Measurements from ENCODE around the gene FAM210A.
"Not testable (repeated sequence)": the region's sequence is repeated elsewhere in the genome, so short reads cannot be mapped to it uniquely, and the experiment has no call there.

The FAM210A gene

GRCh38 chr18:13681701-13682100, 44.7 kb downstream of the FAM210A start:
- no CpG with 5 or more reads among the region's 6 CpGs for WGBS (ENCODE audit: extremely low coverage, insufficient coverage, insufficient read length)
- Histone ChIP-seq H2BK120ac (ENCODE audit: insufficient read depth, low read length, poor library complexity) (no peak overlapping the region), H3K27me3 (ENCODE audit: insufficient read depth, low read length) (no peaks in the 10 kb centered on the region), H4K12ac (ENCODE audit: low read depth, low read length) (no peak overlapping the region), H3K4ac (ENCODE audit: low read depth, low read length) (no peak overlapping the region), H2BK12ac (ENCODE audit: low read length) (no peak overlapping the region), H3K36me3 (ENCODE audit: control insufficient read depth in 1 of 2, insufficient read depth in 2 of 2, low read length in 2 of 2) (no peaks in the 10 kb centered on the region), H3K79me1 (ENCODE audit: low read length) (no peaks in the 10 kb centered on the region), H3K27ac (ENCODE audit: low read depth, low read length) (no peak overlapping the region), H2BK5ac (ENCODE audit: low read depth, low read length, poor library complexity) (no peak overlapping the region), H2AFZ (ENCODE audit: insufficient read depth, low read length, poor library complexity) (no peak overlapping the region), H3K9me3 (ENCODE audit: insufficient read depth, low read depth, low read length) (no peaks in the 10 kb centered on the region), H3K4me1 (ENCODE audit: control insufficient read depth in 1 of 2, insufficient read depth in 2 of 2, low read length in 2 of 2) (no peaks in the 10 kb centered on the region), H3K9ac (ENCODE audit: low read length) (no peak overlapping the region), H3K14ac (ENCODE audit: low read length) (no peak overlapping the region), H4K8ac (ENCODE audit: low read depth, low read length) (no peak overlapping the region), H4K91ac (ENCODE audit: low read depth, low read length) (no peak overlapping the region), H3K4me3 (ENCODE audit: low read depth, low read length) (no peak overlapping the region), H3K18ac (ENCODE audit: low read length) (no peak overlapping the region), H3K23ac (ENCODE audit: low read length) (no peak overlapping the region), H3K4me2 (ENCODE audit: low read length) (no peak overlapping the region), H2AK5ac (ENCODE audit: low read length) (no peak overlapping the region), H3K79me2 (ENCODE audit: control insufficient read depth, insufficient read depth, low read length, poor library complexity) (no peaks in the 10 kb centered on the region)
- DNase-seq, result no peak

GRCh38 chr18:13680612-13681011, 45.7 kb downstream of the FAM210A start:
- Histone ChIP-seq H3K4ac (ENCODE audit: low read depth, low read length) (no peak overlapping the region), H2BK12ac (ENCODE audit: low read length) (no peak overlapping the region), H3K4me1 (ENCODE audit: control insufficient read depth in 1 of 2, insufficient read depth in 2 of 2, low read length in 2 of 2) (no peaks in the 10 kb centered on the region), H3K36me3 (ENCODE audit: control insufficient read depth in 1 of 2, insufficient read depth in 2 of 2, low read length in 2 of 2) (no peaks in the 10 kb centered on the region), H3K4me3 (ENCODE audit: low read depth, low read length) (no peak overlapping the region), H4K12ac (ENCODE audit: low read depth, low read length) (no peak overlapping the region), H4K8ac (ENCODE audit: low read depth, low read length) (no peak overlapping the region), H3K4me2 (ENCODE audit: low read length) (no peak overlapping the region), H2BK5ac (ENCODE audit: low read depth, low read length, poor library complexity) (no peak overlapping the region), H3K9ac (ENCODE audit: low read length) (no peak overlapping the region), H3K9me3 (ENCODE audit: insufficient read depth, low read depth, low read length) (no peaks in the 10 kb centered on the region), H4K91ac (ENCODE audit: low read depth, low read length) (no peak overlapping the region), H3K79me1 (ENCODE audit: low read length) (no peaks in the 10 kb centered on the region), H3K27ac (ENCODE audit: low read depth, low read length) (no peak overlapping the region), H2AFZ (ENCODE audit: insufficient read depth, low read length, poor library complexity) (no peak overlapping the region), H3K79me2 (ENCODE audit: control insufficient read depth, insufficient read depth, low read length, poor library complexity) (no peaks in the 10 kb centered on the region), H3K27me3 (ENCODE audit: insufficient read depth, low read length) (no peaks in the 10 kb centered on the region), H3K23ac (ENCODE audit: low read length) (no peak overlapping the region), H2AK5ac (ENCODE audit: low read length) (no peak overlapping the region), H3K14ac (ENCODE audit: low read length) (no peak overlapping the region), H3K18ac (ENCODE audit: low read length) (no peak overlapping the region), H2BK120ac (ENCODE audit: insufficient read depth, low read length, poor library complexity) (no peak overlapping the region)
- WGBS (ENCODE audit: extremely low coverage, insufficient coverage, insufficient read length), result no CpG with 5 or more reads among the region's 5 CpGs
- peak; percentile 27 to 65 for DNase-seq

- H3K4me1 ChIP-seq (ENCODE audit: control insufficient read depth in 1 of 2, insufficient read depth in 2 of 2, low read length in 2 of 2); H3K23ac ChIP-seq (ENCODE audit: low read length); H3K9ac ChIP-seq (ENCODE audit: low read length); H3K14ac ChIP-seq (ENCODE audit: low read length); H3K9me3 ChIP-seq (ENCODE audit: insufficient read depth, low read depth, low read length); H2BK12ac ChIP-seq (ENCODE audit: low read length); H3K79me2 ChIP-seq (ENCODE audit: control insufficient read depth, insufficient read depth, low read length, poor library complexity); H3K4ac ChIP-seq (ENCODE audit: low read depth, low read length); H3K36me3 ChIP-seq (ENCODE audit: control insufficient read depth in 1 of 2, insufficient read depth in 2 of 2, low read length in 2 of 2); H4K8ac ChIP-seq (ENCODE audit: low read depth, low read length); H3K18ac ChIP-seq (ENCODE audit: low read length); H3K4me3 ChIP-seq (ENCODE audit: low read depth, low read length); H3K27ac ChIP-seq (ENCODE audit: low read depth, low read length); H2AK5ac ChIP-seq (ENCODE audit: low read length); H2BK5ac ChIP-seq (ENCODE audit: low read depth, low read length, poor library complexity); H2BK120ac ChIP-seq (ENCODE audit: insufficient read depth, low read length, poor library complexity); H4K91ac ChIP-seq (ENCODE audit: low read depth, low read length); H3K27me3 ChIP-seq (ENCODE audit: insufficient read depth, low read length); H3K79me1 ChIP-seq (ENCODE audit: low read length); H4K12ac ChIP-seq (ENCODE audit: low read depth, low read length); H2AFZ ChIP-seq (ENCODE audit: insufficient read depth, low read length, poor library complexity); H3K4me2 ChIP-seq (ENCODE audit: low read length); DNase-seq: not testable (repeated sequence)
- WGBS (ENCODE audit: extremely low coverage, insufficient coverage, insufficient read length), result no CpG with 5 or more reads among the region's 13 CpGs
Observed at GRCh38 chr18:13677350-13677749, 49.0 kb downstream of the FAM210A start.

- Histone ChIP-seq H4K12ac (ENCODE audit: low read depth, low read length) (no peak overlapping the region), H3K4me3 (ENCODE audit: low read depth, low read length) (no peak overlapping the region), H3K4me1 (ENCODE audit: control insufficient read depth in 1 of 2, insufficient read depth in 2 of 2, low read length in 2 of 2) (no peaks in the 10 kb centered on the region), H3K27ac (ENCODE audit: low read depth, low read length) (no peak overlapping the region), H3K9ac (ENCODE audit: low read length) (no peak overlapping the region), H4K91ac (ENCODE audit: low read depth, low read length) (no peak overlapping the region), H4K8ac (ENCODE audit: low read depth, low read length) (no peak overlapping the region), H2BK120ac (ENCODE audit: insufficient read depth, low read length, poor library complexity) (no peak overlapping the region), H2BK12ac (ENCODE audit: low read length) (no peak overlapping the region), H3K23ac (ENCODE audit: low read length) (no peak overlapping the region), H2AK5ac (ENCODE audit: low read length) (no peak overlapping the region), H2AFZ (ENCODE audit: insufficient read depth, low read length, poor library complexity) (no peak overlapping the region), H3K9me3 (ENCODE audit: insufficient read depth, low read depth, low read length) (no peaks in the 10 kb centered on the region), H3K79me1 (ENCODE audit: low read length) (no peaks in the 10 kb centered on the region), H3K27me3 (ENCODE audit: insufficient read depth, low read length) (no peaks in the 10 kb centered on the region), H3K36me3 (ENCODE audit: control insufficient read depth in 1 of 2, insufficient read depth in 2 of 2, low read length in 2 of 2) (peaks cover 0 to 2% of the 10 kb centered on the region in 2 experiments), H2BK5ac (ENCODE audit: low read depth, low read length, poor library complexity) (no peak overlapping the region), H3K79me2 (ENCODE audit: control insufficient read depth, insufficient read depth, low read length, poor library complexity) (no peaks in the 10 kb centered on the region), H3K4ac (ENCODE audit: low read depth, low read length) (no peak overlapping the region), H3K4me2 (ENCODE audit: low read length) (no peak overlapping the region), H3K14ac (ENCODE audit: low read length) (no peak overlapping the region), H3K18ac (ENCODE audit: low read length) (no peak overlapping the region)
- WGBS (ENCODE audit: extremely low coverage, insufficient coverage, insufficient read length), result no CpG with 5 or more reads among the region's 6 CpGs
- no peak for DNase-seq
Observed at GRCh38 chr18:13676471-13676870, 49.9 kb downstream of the FAM210A start.
